Stomach (tissue), 4 donors: ENCODE measurements around the gene SND1.

Source experiments
- CTCF ChIP-seq, 7 experiments: fragments of 450-650 bp in 4 of 7; fragments of 200-600 bp in 3 of 7; sonication (generic) in 3 of 7; IDR thresholded peaks; one replicate each; pipeline ENCODE4 v1.5.1; 2016 to 2019; ENCODE audit warnings: antibody characterized with exemption in 7 of 7, control low read depth in 2 of 7, mild to moderate bottlenecking in 1 of 7
- POLR2AphosphoS5 ChIP-seq, 3 donors: sonication (generic); formaldehyde crosslinking; IDR thresholded peaks; one replicate each; pipeline ENCODE4 v1.6.1; 2016; ENCODE audit warnings: antibody characterized with exemption in 3 of 3

DNA sequence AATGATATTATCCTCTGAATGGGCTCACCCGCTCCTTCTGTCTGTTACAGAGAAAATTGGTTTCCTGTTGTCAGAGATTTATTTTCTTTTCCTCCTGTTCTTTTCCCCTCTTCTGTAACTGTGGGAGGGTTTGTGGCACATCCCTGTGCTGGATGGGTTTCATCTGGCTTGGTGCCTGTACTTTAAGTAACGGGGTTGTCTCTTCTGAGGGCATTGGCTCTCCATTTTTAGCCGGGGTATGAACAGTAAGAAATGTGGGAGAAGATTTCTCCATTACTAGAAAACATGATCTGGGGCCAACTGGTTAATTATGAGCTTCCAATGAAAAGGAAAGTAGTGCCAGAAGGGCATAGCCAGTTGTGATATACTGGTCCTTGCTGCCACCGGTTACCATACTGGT, 142.6 kb downstream of the SND1 start:
- TF ChIP-seq CTCF (IDR thresholded peaks at IDR 0.05) (no peak), POLR2AphosphoS5 (IDR thresholded peaks at IDR 0.05) (no peak)
